Raji (cell line): ENCODE data around the gene BARD1.

ENCODE experiments used
- POLR2A ChIP-seq: IDR thresholded peaks from 2 replicates; pipeline ENCODE4 v1.6.1; 2011; ENCODE audit warnings: low read depth, low read length, control low read depth; ENCODE audit not compliant: insufficient read depth

The BARD1 gene

DNA sequence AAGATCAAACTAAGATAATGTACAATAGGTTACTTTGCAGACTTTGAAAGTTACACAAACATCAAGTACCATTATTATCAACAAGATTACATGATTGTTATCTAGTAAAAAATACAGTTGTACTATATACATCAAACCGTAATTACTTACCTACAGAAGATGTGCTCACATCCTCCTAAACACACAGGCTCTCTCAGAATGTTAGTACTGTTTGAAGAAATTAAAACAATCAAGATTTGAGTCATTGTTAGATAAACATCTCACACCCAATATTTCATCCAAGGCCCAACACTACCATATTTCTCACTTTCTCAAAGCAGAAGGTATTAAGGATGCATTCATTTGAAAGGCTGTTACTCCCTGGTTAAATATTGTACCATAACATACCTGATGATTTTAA, 12.6 kb downstream of the BARD1 start:
- TF ChIP-seq POLR2A = no peak

DNA sequence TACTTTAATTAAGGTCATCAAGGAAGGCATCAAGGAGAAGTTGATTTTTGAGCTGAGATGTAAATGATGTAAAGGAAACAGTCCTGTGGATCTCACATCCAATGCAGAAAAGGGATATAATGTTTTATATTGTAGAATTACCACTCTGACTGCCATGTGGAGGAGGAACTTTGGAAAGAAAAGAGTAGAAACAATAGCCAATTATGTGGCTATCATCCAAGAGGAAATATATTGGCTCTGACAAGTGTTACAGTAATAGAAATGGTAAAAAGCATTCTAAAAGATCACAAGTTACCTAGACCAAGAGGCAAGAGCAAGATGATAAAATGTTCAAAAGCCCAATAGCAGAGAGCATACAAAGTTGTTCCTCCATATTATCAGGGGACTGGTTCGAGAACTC, 26.8 kb downstream of the BARD1 start:
- no peak for TF ChIP-seq POLR2A

DNA sequence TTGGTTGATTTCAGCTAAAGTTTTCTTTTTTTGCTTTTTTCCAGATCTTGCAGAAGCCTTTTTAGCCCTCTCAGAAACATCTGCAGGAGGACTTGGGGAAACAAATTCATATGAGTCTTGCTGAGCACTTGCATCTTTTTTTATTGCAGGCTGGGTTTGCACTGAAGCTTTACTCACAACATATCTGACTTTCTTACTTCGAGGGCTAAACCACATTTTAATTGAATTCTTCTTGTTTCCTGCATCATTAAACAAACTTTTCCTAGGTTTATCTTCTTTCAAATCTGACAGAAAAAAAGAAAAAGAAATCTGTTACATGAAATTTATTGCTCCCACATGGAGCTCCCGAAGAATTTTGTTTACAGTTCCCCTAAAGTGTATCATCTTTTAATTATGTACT, 28.3 kb downstream of the BARD1 start:
- TF ChIP-seq POLR2A = no peak

DNA sequence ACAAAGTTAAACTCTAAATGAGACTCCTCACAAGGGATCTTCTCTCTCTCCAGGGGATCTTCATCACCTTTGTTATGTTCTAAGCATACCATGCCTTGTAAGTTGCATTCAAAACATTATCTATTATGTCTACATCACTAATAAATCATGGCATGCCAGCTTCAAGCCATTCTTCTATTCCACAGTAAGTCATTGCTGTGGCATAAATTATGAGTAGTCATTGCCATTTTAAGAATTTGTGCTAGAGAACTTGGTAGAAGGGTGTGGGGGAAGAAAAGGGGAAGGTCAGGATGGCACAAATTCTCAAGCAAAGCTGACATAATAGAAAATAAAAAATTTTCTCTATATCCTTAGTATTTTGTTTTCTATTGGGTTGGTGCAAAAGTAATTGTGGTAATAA, 33.5 kb downstream of the BARD1 start:
- TF ChIP-seq POLR2A = no peak

DNA sequence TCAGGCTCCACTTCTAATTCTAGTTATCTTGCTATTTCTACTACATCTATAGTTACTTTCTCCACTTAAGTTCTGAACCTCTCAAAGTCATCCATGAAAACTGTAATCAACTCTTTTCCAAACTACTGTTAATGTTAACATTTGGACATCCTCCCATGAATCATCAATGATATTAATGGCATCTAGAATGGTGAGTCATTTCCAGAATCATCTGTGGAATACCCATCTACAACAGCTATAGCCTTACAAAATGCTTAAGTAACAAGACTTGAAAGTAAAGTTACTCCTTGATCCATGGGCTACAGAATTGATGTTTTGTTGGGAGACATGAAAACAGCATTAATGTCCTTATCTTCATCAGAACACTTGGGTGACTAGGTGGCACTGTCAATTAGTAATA, 35.4 kb downstream of the BARD1 start:
- no peak for TF ChIP-seq POLR2A

DNA sequence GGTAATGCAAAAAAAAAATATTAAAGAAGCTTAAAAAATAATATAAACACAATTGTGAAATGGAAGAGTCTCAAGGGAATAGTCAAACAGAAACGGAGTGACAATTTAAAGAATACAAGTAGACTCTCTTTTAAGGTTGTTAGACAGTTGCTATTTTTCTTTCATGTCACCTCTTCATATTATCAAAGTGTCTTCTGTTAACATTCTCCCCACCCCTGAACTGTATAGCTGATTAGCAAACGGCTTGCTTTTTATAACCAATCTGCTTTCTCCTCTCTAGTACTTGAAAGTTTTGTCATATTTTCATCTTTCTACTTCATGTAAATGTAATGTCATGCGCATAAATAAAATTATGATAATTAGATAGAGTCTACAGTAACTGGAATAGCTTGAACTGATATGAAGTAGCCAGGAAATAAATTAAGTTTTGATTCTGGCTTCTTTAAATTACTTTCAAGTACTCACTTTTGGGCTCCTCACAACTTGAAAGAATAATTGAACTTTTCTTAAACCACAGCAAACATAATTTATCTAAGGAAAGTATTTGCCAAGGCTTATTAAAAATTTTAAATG, 37.0 kb downstream of the BARD1 start:
- TF ChIP-seq POLR2A = no peak

DNA sequence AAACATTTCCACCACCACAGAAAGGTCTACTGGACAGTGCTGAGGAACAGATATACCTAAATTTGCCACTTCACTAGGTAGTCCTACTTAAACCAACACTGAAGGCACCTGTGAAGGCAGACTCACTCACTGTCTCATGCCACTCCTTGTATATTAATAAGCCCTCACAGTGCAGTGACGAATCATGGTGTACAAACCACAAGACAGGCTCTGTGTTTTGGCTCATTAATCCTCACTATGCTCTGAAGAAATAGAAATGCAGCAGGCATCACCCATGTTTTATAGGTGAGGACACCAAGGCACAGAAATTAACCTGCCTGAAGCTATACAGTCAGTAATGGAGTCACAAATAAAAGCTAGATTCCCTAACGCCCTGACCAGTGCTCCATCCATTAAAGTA, 44.3 kb downstream of the BARD1 start:
- TF ChIP-seq POLR2A = no peak

DNA sequence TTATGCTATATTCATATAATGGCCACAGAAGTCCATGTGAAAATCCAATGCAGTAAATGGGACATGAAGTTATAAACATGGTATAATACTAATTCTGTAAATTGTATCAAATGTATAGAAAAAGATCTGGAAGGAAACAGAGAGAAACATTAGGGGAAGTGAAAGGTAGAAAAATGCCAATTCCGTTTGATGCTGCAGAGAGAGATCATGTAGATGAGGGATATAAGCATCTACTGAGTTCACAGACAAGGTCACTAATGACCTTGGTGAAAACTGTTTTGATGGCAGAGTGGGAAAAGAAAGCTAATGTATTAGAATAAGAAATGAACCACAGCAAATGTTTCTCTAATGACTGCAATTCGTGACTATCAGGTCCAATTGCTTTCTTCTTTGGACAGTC, 56.0 kb downstream of the BARD1 start:
- no peak for TF ChIP-seq POLR2A

DNA sequence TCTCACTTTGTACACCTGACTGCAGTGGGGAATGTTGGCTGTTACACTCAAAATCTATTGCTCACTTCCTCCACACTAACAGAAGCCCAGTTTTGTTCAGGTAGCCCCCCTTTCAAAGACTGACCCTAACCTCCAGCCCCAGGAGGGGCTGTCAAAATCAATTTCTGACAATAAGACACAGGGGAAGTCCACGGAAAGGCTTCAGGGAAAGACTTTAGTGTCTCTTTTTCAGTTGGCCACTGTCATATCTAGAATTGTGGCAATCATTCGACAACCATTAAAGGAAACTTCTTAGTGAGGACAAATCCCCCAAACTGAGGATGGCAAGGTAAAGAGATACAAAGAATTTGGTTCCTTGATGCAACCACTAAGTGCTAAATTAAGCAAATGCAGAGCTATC, 59.0 kb downstream of the BARD1 start:
- TF ChIP-seq POLR2A = no peak

DNA sequence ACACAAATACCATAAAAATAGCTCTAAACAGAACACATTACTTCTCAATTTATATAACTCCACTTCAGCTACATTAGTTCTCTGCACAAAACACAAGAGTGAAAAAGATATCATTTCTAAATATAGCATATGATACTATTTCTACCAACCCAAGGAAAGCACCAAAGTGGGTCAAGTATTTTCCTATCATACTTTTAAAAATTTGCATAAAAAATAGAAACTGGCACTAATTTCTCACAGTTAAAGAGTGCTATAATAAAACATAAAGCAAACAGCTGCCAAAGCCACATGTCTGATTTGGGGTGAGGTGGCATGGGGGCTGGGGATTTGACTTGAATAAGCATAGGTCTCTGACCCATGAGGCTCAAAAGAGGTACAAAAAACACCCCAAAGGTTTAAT, 61.5 kb downstream of the BARD1 start:
- no peak for TF ChIP-seq POLR2A

DNA sequence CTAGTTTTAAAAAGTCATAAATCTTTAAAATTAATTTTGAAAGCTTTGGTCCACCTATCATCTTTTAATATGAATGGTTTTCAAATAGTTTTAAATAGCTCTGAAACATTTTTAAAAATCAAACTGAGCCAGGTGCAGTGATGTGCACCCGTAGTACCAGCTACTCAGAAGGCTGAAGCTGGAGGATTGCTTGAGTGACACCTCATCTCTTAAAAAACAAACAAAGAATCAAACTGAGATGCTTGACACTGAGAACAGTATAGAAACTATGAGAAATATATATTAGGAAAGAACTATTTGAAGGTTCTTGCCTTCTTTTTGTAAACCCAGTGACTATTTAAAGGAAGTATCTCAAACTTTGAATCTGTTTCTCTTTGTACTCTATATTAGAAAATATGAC, 67.4 kb downstream of the BARD1 start:
- no peak for TF ChIP-seq POLR2A

DNA sequence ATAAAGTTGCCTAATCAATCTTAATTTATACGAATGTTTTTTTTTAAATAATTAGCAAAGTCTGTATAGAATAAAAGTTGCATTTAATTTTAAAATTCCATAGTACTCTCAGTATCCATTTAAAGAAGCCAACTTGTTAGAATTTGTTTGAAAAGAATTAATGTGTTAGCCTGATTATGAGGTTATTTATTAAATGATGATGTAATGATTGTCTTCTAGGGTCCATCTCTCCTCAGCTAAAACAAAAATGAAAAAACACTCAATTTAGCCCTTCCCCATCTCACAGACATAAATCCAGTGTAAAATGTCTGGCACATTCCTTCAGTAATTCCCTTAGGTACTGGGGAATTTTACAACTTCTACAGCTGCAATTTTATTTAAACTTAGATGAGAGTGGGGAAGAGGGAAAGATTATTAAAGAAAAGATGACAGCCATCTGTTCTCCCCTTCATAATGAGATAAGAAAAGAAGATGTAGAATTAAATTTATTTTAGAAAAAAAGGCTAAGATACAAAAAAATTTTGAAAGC, 68.6 kb downstream of the BARD1 start:
- no peak for TF ChIP-seq POLR2A

DNA sequence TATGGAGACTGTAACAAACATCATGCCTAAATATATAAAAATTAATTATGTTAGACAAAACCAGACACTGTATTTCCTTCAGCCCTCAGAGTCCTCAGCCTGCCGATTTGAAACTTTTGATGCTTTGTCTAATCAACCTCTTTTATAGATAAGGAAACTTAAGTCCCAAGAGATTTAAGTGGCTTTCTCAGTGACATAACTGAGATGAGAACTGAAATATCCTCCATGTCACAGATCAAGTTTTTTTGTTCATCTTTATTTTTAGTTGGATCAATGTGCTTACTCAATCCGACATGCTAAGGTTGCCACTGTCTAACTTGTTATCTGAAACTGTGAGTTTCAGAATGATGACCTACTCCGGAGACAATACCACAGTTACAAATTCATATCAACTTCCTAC, 72.3 kb downstream of the BARD1 start:
- TF ChIP-seq POLR2A = no peak

DNA sequence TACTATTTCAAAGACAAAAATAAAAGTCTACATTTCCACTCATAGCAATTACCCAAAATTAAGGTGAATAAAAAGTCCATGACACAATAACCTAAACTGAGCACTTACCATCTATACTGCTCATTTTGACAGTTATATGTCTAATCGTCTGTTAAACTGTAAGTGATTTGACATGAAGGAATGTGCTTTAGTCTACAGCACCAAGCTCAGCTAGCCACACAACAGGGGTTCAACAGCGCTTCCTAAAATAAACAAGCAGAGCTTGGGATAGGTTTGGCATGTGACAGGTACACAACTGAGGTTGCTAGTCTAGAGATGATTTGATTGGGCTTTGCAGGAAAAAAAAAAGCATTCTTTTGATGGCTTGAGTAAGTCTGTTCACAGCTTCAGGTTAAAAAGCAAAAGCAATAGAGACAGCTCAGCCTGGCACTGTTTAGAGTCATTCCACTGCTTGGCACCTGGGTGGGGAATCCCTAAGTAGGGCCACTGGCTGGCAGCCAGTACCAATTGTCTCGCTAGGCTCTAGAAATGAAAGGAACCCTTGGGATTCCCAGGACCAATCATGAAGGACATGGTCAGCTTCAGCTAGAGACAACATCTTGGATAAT, 78.6 kb downstream of the BARD1 start:
- TF ChIP-seq POLR2A = no peak

DNA sequence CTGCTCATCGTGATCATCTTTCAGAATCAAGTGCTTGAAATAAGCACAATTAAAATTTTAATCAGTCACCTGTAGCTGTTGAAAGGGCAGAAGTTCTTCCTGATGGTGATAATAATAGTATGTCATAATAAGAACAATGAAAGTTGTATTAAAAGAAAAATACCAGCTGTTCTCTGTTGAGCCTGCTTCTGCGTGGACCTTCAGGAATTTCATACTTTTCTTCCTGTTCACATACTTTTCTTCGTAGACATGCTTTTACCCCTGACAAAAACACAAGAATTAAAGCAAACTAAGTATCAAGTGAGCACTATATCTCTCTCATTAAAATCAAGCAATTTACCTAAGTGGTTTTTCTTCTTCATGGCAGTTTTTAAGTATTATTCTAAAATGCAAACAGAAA, 79.2 kb downstream of the BARD1 start:
- no peak for TF ChIP-seq POLR2A

DNA sequence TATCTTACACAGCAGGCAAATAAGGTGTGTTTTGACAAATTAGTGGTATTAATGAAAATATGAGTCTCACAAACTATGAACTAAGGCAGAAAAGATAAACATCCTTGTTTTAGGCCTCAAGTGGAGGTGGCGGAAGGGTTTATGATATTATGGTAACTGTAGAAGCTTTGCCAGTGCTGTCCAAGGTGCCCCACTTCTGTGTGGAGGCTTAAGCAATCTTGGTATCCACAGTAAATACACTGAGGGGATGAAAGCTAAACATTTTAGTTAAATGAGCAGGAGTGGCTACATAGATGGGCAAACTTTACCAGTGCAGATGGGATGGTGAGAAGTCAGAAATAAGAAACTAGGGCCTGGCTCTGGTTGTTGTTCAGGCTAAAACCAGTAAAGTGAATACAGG, 84.7 kb downstream of the BARD1 start:
- no peak for TF ChIP-seq POLR2A
